ENCODE data around the gene KIFC1.

The KIFC1 gene

GRCh38 chr6:33383427-33384185 is 8.0 kb upstream of the KIFC1 start:
- H3K4me2 ChIP-seq (ENCODE audit: low read length), result no peak overlapping the region
- H2AFZ ChIP-seq (ENCODE audit: low read length), result no peak overlapping the region
- no peak overlapping the region for H3K9ac ChIP-seq (ENCODE audit: low read length)
- no peaks in the 10 kb centered on the region for H3K36me3 ChIP-seq (ENCODE audit: insufficient read depth, low read length)
- no peaks in the 10 kb centered on the region for H3K79me2 ChIP-seq (ENCODE audit: insufficient read depth, low read length)
- no peaks in the 10 kb centered on the region for H3F3A ChIP-seq (ENCODE audit: insufficient read depth, low read length)
- H3K9me2 ChIP-seq (ENCODE audit: low read depth, low read length), result no peaks in the 10 kb centered on the region
- no peaks in the 10 kb centered on the region for H3K9me3 ChIP-seq (ENCODE audit: low read length)
- no peaks in the 10 kb centered on the region for H3K27me3 ChIP-seq (ENCODE audit: insufficient read depth, low read length)
- H3K27ac ChIP-seq (ENCODE audit: low read depth, low read length, poor library complexity, severe bottlenecking), result no peak overlapping the region
- no peak overlapping the region for H3K4me3 ChIP-seq (ENCODE audit: low read depth, low read length, poor library complexity, severe bottlenecking)
- no peak for TF ChIP-seq EZH2 (IDR thresholded peaks at IDR 0.05; ENCODE audit: borderline replicate concordance, low read length)
- no peak for TF ChIP-seq CTCF (IDR thresholded peaks at IDR 0.05; ENCODE audit: low read length)
- no peaks in the 10 kb centered on the region for H4K20me1 ChIP-seq (ENCODE audit: insufficient read depth, low read length)
- H3K4me1 ChIP-seq (ENCODE audit: insufficient read depth, low read length, severe bottlenecking), result no peaks in the 10 kb centered on the region

DNA sequence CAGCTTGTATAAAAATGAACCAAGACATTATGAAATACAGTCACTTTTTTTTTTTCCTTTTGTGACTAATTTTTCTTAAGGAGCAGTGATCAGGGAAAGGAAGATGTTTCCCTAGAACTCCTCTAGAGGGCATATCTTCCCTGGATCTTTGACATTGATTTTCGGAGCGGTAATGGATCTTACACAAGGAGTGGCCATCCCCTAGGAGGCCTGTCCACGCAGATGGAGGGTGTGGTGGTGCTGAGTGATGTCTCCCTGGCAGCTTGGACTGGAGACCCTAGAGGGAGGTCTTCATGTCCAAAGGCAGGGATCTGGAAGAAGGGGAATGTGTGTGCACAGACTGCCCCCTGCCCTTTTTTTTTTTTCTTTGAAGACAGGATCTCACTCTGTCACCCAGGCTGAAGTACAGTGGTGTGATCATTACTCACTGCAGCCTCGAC is 7.0 kb upstream of the KIFC1 start:
- no peaks in the 10 kb centered on the region for H4K20me1 ChIP-seq (ENCODE audit: insufficient read depth, low read length)
- no peaks in the 10 kb centered on the region for H3K9me2 ChIP-seq (ENCODE audit: low read depth, low read length)
- no peaks in the 10 kb centered on the region for H3F3A ChIP-seq (ENCODE audit: insufficient read depth, low read length)
- no peaks in the 10 kb centered on the region for H3K27me3 ChIP-seq (ENCODE audit: insufficient read depth, low read length)
- H3K27ac ChIP-seq (ENCODE audit: low read depth, low read length, poor library complexity, severe bottlenecking), result no peak overlapping the region
- no peaks in the 10 kb centered on the region for H3K36me3 ChIP-seq (ENCODE audit: insufficient read depth, low read length)
- no peak for TF ChIP-seq EZH2 (IDR thresholded peaks at IDR 0.05; ENCODE audit: borderline replicate concordance, low read length)
- TF ChIP-seq CTCF (IDR thresholded peaks at IDR 0.05; ENCODE audit: low read length), result no peak
- no peak overlapping the region for H3K4me3 ChIP-seq (ENCODE audit: low read depth, low read length, poor library complexity, severe bottlenecking)
- no peak overlapping the region for H3K4me2 ChIP-seq (ENCODE audit: low read length)
- H3K4me1 ChIP-seq (ENCODE audit: insufficient read depth, low read length, severe bottlenecking), result no peaks in the 10 kb centered on the region
- H3K79me2 ChIP-seq (ENCODE audit: insufficient read depth, low read length), result no peaks in the 10 kb centered on the region
- no peaks in the 10 kb centered on the region for H3K9me3 ChIP-seq (ENCODE audit: low read length)
- H3K9ac ChIP-seq (ENCODE audit: low read length), result no peak overlapping the region
- no peak overlapping the region for H2AFZ ChIP-seq (ENCODE audit: low read length)

DNA sequence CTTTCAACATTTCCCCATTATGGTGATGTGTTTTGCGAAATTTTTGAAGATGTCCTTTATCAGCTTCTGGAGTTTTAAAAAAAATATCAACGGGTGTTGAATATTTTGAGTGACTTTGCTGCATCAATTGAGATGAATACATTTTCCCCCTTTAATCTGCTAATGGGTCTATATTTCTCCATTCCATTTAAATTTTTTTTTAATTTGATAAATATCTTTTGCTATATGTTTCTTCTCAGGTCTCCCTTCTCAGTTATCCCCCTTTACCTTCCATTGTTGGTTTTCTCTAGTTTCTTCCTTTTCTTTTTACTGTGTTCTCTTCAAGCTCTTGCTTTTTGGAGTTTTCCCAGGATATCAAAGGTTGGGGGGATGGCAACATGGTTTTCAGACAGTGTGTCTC is 1.4 kb upstream of the KIFC1 start:
- peaks cover 31% of the 10 kb centered on the region for H3K4me1 ChIP-seq (ENCODE audit: insufficient read depth, low read length, severe bottlenecking)
- no peaks in the 10 kb centered on the region for H3K9me2 ChIP-seq (ENCODE audit: low read depth, low read length)
- H3K27ac ChIP-seq (ENCODE audit: low read depth, low read length, poor library complexity, severe bottlenecking), result no peak overlapping the region
- H4K20me1 ChIP-seq (ENCODE audit: insufficient read depth, low read length), result no peaks in the 10 kb centered on the region
- TF ChIP-seq CTCF (IDR thresholded peaks at IDR 0.05; ENCODE audit: low read length) (no peak), EZH2 (IDR thresholded peaks at IDR 0.05; ENCODE audit: borderline replicate concordance, low read length) (no peak)
- H3K9ac ChIP-seq (ENCODE audit: low read length), result no peak overlapping the region
- no peak overlapping the region for H3K4me3 ChIP-seq (ENCODE audit: low read depth, low read length, poor library complexity, severe bottlenecking)
- H3K4me2 ChIP-seq (ENCODE audit: low read length), result no peak overlapping the region
- peaks cover 14% of the 10 kb centered on the region; the same call in 1 of the 2 replicates for H3K36me3 ChIP-seq (ENCODE audit: insufficient read depth, low read length)
- no peaks in the 10 kb centered on the region for H3K9me3 ChIP-seq (ENCODE audit: low read length)
- H3K79me2 ChIP-seq (ENCODE audit: insufficient read depth, low read length), result peaks cover 33% of the 10 kb centered on the region
- no peak overlapping the region for H2AFZ ChIP-seq (ENCODE audit: low read length)
- no peaks in the 10 kb centered on the region for H3K27me3 ChIP-seq (ENCODE audit: insufficient read depth, low read length)
- H3F3A ChIP-seq (ENCODE audit: insufficient read depth, low read length), result no peaks in the 10 kb centered on the region
